GM18870 (cell line): ENCODE results near the gene HSF4.

Experiments used
- ATAC-seq: cut with Tn5 transposase; IDR thresholded peaks from one replicate; pipeline ENCODE4 v1.9.1; 2021; ENCODE audit warnings: moderate library complexity; ENCODE audit not compliant: unreplicated experiment

HSF4 gene

DNA sequence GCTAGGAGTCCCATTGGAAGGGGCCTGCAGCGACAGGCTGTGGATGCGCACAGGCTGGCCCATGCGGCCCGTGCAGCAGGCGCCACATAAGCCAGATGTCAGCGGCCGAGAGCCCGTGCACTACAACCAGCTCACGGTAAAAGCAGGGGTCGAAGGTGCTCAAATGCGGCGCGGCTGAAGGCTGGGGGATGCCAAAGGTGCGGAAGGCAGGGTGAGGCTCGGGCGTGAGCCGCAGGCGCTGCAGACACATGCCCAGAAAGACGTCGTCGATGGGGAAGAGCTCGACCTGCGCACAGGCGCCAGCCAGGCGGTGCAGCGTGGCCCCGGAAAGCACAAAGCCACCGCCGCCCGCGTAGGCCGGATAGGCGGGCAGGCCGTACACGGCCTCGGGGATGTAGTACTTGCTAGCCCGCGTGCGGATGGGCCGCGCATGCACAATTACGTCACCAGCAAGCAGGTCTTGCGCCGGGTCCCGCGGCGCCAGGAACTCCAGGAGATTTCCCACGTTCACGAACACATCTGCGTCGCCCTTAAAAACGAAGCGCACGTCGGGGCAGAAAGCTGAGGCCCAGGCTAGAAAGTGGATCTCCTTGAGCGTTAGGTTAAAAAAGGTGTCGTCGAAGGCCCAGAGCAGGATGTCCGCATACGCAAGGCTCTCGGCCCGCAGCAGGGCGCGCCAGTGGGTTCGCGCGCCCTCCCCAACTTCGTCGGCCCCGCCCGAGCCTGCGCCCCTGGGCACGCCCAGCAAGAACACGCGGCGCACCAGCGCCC lies 15.1 kb upstream of the HSF4 start:
- ATAC-seq = no peak

DNA sequence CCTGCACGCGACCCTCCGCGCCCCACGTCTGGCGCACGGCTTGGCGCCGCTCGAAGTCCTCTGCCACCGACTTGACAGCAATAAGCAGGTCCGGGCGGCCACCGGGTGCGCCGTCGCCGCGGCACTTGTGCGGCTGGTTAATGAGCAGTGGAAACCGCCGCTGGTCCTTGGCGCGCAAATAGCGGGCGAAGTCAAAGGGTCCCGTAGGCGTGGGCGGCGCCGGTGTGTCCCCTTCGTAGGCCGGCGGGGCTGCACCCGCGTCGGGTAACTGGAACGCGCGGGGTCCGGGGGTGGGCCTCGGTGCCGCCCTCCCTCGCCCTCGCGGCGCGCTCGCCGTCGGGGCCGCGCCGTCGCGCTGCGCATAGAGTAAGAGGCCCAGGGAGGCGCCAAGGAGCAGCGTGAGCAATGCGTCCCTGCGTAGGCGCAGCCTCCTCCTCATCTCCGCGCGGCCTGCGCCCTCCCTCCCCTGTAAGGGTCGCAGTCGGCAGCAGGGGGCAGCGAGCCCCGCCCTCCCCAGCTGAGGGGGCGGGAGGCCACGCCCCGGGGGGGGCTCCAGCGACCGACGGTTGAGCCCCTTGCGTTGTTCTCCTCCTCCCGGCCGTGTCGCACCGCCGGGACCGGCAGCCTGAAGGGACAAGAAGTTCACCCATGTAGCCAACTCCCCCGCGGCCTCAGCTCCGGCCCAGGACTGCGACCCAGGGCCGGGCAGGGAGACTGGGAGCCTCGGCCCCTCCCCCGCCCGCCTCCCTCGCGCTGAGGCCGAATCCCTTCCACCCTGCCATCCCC lies 14.3 kb upstream of the HSF4 start:
- ATAC-seq = peak; percentile 23

DNA sequence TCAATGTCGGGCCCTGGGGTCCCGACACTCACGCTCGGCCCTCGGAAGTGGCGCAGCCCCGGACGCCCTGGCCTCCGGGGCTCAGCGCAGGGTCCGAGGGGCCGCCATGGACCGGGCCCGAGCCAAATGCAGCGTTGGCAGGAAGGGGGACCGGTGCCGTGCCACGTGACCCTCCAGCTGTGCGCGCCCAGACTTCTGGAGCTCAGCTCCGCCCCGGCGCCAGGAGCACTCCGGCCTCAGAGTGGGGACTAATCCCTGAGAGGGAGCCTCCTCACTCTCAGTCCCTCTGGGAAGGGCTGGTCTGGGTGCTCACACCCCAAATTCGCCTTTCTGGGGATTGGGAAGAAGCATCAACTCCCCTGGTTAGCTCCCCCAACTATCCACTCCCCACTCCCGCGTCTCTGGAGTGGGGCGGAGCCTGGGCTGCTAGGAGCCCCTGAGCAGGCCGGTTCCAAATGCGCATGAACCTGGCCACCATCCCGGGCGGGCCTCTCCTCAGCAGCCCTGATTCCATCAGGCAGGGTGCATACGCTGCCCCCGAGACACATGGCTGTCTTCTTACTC lies 13.6 kb upstream of the HSF4 start, which contains the start of gene B3GNT9:
B3GNT9 (minus strand) TSS at position 166 of the 564 bp plus-strand sequence. CDS start 513 bp downstream, outside the sequence.
- ATAC-seq = peak; percentile 40

DNA sequence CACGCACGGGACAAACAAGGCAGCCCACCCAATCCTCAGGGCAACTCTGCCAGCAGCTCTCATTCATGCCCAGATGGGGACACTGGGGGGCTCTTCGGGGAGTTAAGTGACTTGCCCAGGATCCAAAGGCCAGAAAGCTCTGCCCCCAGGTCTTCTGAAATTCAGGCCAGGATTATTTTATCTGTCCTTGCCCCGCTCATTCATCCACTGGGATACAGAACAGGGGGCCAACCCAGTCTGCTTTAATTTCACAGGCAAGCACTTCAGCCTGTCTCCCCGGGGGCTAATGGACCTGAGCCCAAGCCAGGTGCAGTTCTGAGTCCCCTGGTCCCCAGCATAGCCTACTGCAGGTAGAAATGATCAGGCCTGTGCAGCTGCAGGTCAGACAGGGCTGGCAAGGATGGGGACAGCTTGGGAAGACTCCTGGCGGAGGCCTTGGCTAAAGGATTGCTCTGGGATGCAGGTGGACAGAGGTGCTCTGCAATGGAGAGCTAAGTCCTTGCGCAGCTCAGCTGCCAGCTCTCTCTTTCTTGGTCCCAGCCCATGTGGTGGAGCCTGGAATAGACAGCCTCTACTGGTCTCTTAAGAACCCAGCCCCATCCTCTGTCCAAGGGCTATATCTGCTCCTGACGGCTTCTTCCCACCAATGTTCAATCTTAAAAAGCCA lies 13.0 kb upstream of the HSF4 start:
- no peak for ATAC-seq

DNA sequence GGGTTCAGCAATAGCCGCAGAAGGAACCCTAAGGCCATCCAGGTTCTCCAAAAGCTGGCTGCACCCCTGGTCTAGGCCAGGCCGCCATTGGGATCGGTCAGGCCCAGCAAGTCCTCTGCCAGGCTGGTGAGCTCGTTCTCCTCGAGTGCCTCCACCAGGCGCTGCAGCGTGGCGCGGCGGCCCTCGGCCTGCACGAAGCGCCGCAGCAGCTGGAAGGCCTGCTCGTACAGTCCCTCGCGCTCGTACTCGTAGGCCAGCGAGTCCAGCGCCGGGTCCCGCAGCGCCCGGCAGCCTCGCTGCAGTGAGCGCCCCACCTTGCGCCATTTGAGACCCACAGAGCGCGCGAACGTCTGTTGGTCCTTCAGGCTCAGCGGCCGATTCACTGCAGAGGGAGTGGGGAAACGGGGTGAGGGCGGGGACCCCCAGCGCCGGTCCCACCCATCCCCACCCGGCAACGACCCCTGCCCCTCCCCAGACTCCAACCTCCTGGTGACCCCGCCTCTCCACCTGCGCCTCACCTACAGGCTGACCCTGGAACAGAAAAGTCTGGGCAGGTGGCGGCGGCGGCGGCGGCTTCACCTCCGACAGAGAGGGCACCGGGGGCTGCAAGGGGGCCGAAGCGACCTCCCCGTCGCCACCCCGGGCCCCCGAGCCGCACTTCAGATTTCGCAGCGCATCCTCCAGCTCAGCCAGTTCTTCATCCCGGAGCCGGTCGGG lies 9.8 kb upstream of the HSF4 start:
- ATAC-seq = no peak

DNA sequence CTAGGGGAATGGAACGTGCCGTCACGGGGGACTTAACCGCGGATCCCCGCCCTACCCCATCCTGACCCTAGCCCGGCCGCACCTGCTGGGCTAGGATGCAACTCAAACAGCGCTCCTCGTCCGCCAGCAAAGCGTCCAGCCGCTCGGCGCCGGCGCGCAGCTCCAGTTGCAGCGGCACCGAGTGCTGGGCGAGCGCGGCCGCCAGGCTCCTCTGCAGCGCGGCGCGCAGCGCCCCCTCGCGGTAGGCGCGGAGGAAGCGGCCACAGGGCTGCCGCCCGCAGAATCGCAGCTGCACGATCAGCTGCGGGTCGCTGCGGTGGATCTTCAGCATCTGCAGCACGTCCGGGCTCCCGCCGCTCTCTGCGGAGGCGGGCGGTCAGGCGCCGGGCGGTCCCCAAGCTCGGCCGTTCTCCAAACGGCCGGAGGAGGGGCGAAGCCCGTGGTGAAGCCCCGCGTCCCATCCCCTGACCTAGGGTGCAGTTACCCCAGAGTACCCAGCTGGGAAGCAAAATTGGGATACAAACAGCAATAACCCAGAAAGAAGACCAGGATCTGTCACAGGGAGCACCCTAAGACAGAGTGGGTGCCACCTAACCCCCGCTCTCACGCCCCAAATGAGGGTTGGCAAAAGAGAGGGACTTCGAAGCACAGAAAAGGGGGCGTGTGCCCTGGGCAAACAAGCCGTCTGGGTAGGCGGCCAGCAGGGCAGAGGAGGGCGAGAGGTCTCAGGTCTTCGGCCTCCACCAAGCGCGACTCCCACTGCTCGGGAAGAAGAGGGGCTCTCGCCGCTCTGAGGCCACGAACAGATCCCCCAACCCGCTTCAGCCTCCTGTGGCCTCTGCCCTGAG lies 9.0 kb upstream of the HSF4 start:
- no peak for ATAC-seq

DNA sequence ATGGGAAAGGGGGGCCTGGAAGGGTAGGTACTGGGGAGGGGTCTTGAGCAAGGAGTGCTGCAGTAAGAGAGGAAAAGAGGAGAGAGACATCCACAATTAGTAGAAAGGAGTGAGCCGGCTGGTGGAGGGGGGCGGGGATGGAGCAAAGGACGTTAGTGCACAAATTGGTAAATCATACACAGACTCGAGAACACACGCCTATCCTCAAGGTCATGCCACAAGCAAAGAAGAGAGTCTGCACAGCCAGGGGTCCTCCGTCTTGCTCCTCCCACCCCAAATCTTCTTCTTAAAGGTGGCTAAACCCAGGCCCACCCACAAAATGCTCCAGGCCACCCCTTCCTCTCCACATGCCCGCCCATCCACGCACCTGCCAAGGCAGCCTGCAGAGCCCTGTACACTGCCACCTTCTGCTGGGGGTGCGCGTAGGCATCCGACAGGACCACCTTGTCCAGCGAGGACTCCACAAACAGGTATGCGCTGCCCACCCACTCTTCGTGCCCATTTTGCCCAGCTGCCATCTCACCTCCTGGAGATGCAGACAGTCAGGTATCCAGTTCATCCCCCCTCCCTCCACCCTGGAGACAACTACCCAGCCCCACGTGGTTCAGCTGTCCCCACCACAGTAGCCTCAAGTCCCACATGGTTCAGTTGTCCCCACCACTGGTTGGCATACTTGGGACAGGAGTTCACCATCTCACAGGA lies 8.3 kb upstream of the HSF4 start:
- ATAC-seq = no peak

DNA sequence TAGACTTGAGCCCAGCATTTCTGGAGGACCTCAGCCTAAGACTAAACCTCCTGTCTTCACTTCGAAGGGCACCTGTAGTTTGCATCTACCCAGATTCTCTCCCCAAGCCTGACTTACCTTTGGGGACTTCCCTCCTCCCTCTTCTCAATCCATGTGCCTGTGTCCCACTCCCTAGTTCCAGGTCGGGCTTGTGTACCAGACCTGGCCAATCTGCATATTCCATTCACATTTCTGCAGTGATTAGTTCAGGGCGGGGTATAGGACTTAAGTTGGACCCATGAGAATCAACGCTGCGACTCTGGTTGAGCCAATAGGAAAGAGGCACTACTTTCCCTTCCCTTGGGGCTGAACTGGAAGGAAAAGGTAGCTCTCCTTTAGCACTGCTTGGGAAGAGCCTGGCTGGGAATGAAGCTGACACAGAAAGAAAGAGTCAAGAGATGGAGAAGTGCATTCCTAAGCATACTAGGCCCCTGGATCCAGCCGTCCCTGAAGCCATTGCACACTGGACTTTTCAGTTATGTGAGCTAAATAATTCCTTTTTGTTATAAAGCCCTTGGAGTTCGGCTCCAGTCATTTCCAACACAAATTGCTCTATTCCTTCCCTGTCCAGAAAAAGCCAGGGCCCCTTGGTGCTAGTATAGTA lies 7.3 kb upstream of the HSF4 start:
- no peak for ATAC-seq

DNA sequence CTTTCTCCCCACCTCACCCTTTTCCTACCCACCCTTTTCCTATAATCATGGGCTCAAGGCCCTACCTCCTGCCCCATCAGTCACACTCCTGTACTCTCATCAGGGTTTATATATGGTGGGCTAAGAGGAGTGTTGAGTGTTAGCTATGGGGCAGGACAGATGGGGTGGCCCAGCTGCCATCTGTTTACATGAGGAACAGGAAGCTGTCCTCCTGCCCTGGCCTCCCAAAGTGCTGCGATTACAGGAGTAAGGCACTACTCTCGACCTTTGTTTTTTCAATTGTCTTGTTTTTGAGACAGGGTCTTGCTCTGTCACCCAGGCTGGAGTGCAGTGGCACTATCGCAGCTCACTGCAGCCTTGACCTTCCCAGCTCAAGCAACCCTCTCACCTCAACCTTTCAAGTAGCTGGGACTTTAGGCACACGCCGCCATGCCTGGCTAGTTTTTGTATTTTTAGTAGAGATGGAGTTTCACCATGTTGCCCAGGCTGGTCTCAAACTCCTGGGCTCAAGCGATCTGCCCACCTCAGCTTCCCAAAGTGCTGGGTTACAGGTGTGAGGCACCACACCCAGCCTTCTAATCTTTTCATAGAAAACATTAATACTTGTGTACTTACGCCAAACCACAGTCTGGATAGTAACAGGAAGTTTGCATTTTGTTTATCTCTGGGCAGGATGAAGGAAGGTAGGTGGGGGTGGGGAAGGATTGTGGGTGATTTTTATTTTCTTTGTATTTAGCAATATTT lies 6.5 kb upstream of the HSF4 start:
- no peak for ATAC-seq

DNA sequence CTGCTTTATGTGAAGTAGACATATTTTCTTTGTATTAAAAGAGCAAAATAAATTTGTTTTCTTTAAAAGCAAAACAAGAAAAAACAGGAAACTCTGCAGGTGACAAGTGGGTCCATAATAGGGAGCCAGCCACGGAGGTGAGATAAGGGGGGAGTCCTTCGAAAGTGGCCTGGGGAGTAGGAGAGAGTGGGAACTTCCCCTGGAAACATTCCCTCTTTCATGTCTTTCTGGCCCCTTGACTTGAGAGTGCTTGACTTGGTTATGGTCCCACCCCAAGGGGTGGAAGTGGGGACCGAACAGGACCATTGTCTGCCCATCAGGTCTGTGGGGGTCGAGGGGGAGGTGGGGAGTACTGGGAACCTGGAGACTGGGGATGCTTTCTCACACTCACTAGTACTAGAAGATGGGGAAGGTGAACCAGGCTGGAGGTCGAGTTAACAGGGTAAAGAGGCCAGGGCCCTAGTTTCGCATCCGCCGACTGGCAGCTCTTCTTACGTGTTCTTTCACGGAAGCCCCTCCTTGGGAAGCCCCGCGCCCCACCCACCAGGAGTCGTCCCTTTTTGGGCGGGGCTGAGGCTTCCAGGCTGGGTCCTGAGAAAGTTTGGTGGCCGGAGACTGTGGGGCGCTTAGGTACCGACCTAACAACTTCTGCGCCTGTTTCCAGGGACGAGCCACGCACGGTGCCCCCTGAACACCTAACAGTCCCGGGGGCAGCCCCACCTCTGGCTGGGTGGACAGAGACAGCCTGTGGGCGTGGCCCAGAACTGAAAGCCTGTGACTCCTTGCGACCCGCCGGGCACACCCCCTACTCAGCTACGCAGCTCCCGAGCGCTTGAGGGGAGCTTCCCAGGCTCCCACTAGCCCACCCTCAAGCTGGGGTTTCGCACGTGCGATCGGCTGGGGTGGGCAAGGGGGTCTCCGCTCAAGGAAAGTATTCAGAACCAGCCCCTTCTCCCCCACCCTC lies 5.6 kb upstream of the HSF4 start:
- ATAC-seq = peak; percentile 38

DNA sequence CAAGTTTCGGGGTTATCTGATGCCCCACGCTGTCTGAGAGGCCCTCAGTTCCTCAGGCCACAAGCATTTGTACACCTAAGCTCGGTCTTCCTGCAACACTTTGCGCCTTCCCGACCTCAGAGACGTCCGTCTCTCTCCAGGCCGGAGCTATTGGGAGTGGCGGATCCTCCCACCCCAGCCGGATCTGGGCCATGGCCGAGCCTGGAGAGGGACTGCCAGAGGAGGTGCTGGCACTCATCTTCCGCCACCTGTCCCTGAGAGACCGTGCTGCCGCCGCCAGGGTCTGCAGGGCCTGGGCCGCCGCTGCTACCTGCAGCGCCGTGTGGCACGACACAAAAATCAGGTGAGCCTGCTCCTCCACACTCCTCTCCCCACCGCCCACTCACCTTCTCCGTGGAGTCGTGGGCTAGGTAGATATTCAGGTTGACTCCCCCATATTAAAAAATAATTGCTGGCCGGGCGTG lies 2.9 kb upstream of the HSF4 start:
- no peak for ATAC-seq

DNA sequence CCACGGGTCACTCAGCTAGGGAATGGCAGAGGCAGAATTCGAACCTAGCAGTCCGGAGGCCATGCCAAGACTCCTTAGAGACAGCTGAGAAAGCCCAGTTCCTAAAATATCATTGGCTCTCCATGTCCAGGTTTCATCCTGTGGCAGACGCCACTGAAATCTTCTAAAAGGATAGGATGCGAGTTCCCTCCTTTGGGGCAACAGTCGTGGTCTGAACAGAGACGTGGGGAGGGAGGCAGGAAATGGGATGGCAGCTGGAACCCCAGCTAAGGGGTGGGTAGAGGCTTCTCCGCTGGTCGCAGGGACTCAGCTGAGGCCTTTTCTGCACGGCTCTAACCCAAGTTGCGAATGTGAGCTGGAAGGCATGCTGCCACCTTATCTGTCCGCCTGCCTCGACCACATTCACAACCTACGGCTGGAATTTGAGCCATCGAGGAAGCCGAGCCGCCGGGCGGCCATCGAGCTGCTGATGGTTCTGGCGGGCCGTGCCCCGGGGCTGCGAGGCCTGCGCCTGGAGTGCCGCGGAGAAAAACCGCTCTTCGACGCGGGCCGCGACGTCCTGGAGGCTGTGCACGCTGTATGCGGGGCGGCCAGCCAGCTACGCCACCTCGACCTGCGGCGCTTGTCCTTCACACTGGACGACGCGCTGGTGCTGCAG lies 1.9 kb upstream of the HSF4 start:
- ATAC-seq = no peak

DNA sequence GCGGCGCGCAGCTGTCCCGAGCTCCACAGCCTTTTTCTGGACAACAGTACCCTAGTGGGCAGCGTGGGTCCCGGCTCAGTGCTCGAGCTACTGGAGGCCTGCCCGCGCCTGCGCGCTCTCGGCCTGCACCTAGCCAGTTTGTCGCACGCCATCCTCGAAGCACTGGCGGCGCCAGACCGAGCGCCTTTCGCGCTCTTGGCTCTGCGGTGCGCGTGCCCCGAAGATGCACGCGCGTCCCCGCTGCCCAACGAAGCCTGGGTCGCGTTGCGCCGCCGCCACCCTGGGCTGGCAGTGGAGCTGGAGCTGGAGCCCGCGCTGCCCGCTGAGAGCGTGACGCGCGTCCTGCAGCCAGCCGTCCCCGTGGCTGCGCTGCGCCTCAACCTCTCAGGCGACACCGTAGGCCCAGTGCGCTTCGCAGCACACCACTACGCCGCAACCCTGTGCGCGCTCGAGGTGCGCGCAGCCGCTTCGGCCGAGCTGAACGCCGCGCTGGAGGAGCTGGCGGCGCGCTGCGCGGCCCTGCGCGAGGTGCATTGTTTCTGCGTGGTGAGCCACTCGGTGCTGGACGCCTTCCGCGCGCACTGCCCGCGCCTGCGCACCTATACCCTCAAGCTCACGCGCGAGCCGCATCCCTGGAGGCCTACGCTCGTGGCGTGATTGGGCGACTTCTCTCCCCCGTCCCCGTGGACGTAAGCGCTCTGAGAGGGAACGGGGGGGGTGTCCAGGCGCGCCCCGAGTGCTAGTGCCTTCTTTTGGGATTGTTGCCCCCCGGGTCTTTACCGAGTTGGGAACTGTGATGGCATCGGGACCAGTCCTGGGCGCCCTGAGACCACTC lies 1.2 kb upstream of the HSF4 start:
- no peak for ATAC-seq

DNA sequence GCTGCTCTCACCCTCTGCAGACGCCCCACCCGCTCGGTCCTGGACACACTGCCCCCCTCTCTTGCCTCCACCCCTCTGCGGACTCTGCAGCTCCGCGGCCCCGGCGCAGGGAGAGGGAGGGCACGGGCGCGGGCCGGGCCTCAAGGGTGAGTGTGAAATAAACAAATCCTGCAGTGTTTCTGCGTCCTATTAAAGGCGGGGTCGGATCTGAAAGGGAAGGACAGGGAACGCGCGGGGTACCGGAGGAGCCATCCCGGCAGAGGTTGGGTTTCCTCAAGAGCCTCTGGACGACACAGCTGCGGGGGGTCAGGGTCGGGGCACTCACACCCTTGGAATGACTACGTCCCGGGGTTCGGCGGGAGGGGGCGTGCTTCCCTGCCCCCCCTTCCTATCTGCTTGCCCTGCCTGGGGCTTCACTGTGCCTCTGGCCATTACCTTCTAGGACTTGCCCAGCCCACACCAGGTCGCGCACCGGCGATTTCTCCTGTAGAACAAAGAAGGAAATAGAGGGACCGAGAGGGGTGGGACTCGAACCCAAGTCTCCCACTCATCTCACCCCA lies 466 bp upstream of the HSF4 start:
- ATAC-seq = no peak
